ENCODE data around the gene MIAT.
"Not testable (repeated sequence)": the region's sequence is repeated elsewhere in the genome, so short reads cannot be mapped to it uniquely, and the experiment has no call there.

The MIAT gene

DNA sequence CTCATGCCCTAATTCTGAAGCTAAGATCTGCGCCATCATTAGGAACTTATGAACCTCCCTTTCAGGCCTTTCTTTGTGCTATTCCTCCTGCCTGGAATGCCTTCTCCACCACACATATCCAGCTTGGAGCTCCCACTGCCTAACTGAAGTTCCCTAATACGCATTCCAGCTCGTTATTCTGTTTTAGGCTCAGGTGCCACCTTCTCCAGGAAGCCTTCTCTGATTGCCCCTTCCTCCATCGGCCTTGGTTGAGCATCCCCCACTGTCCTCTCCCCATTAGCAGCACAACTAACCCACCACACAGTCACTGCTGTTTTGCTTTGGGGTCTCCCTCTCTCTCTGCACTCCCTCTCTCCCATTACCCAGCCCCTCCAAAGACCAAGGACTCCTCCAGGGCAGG is 44.7 kb upstream of the MIAT start:
- TF ChIP-seq, protein P1, sequence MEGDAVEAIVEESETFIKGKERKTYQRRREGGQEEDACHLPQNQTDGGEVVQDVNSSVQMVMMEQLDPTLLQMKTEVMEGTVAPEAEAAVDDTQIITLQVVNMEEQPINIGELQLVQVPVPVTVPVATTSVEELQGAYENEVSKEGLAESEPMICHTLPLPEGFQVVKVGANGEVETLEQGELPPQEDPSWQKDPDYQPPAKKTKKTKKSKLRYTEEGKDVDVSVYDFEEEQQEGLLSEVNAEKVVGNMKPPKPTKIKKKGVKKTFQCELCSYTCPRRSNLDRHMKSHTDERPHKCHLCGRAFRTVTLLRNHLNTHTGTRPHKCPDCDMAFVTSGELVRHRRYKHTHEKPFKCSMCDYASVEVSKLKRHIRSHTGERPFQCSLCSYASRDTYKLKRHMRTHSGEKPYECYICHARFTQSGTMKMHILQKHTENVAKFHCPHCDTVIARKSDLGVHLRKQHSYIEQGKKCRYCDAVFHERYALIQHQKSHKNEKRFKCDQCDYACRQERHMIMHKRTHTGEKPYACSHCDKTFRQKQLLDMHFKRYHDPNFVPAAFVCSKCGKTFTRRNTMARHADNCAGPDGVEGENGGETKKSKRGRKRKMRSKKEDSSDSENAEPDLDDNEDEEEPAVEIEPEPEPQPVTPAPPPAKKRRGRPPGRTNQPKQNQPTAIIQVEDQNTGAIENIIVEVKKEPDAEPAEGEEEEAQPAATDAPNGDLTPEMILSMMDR (IDR thresholded peaks at IDR 0.05; ENCODE audit: low read depth, low read length), result no peak
- no peak for DNase-seq
- H3K27me3 ChIP-seq (ENCODE audit: insufficient read depth, low read depth, severe bottlenecking), result no peaks in the 10 kb centered on the region
- no peaks in the 10 kb centered on the region for H3K9me3 ChIP-seq (ENCODE audit: severe bottlenecking)
- no peak overlapping the region for H3K4me3 ChIP-seq (ENCODE audit: low read depth, low read length)
- no peak overlapping the region for H3K27ac ChIP-seq
- no peaks in the 10 kb centered on the region for H3K36me3 ChIP-seq

DNA sequence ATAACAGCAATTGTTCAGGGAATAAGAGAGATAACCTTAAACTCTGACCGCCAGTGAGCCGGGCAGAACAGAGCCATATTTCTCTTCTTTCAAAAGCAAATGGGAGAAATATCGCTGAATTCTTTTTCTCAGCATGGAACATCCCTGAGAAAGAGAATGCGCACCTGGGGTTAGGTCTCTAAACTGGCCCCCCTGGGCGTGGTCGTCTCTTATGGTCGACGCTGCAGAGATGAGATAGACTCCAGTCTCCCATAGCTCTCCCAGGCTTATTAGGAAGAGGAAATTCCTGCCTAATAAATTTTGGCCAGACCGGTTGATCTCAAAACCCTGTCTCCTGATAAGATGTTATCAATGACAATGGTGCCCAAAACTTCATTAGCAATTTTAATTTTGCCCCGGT is 43.6 kb upstream of the MIAT start:
- H3K36me3 ChIP-seq; H3K9me3 ChIP-seq (ENCODE audit: severe bottlenecking); H3K27me3 ChIP-seq (ENCODE audit: insufficient read depth, low read depth, severe bottlenecking); H3K4me3 ChIP-seq (ENCODE audit: low read depth, low read length); H3K27ac ChIP-seq; DNase-seq: not testable (repeated sequence)

DNA sequence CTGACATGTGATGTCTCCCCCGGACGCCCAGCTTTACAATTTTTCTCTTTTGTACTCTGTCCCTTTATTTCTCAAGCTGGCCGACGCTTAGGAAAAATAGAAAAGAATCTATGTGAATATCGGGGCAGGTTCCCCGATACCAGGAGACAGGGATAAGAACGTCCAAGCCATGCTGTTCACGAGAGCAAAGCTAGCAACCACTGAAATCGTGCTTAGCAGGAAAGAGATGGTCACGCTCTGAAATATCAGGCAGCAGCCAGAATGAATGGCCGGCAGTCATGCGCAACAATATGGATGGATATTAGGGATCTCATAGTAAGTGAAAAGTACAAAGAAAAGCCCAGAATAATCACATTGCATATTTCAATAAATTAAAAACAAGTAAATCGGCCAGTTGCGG is 43.1 kb upstream of the MIAT start:
- TF ChIP-seq, protein P1 (IDR thresholded peaks at IDR 0.05; ENCODE audit: low read depth, low read length), result no peak
- no peaks in the 10 kb centered on the region for H3K36me3 ChIP-seq
- DNase-seq, result no peak
- H3K9me3 ChIP-seq (ENCODE audit: severe bottlenecking), result no peaks in the 10 kb centered on the region
- no peak overlapping the region for H3K4me3 ChIP-seq (ENCODE audit: low read depth, low read length)
- H3K27me3 ChIP-seq (ENCODE audit: insufficient read depth, low read depth, severe bottlenecking), result no peaks in the 10 kb centered on the region
- H3K27ac ChIP-seq, result no peak overlapping the region

DNA sequence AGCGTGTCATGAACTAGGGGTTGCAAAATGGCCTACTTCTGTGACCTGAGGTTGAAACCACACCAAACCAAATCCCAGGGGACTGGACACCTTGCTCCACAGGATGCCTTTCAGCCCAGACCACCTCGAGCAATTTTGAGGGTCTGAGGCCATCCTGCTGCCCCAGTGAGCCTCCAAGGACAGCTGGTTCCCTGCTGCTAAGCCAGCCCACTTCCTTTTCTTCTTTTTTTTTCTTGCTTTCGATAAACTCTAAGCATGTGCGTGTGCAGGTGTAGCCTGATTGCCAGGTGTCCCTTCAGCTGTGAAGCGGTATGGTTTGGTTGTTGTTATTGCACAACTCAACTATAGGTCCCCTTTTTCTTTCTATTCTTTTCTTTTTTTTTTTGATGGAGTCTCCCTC is 42.2 kb upstream of the MIAT start:
- Histone ChIP-seq H3K36me3 (no peaks in the 10 kb centered on the region), H3K4me3 (ENCODE audit: low read depth, low read length) (no peak overlapping the region), H3K27ac (no peak overlapping the region), H3K9me3 (ENCODE audit: severe bottlenecking) (no peaks in the 10 kb centered on the region), H3K27me3 (ENCODE audit: insufficient read depth, low read depth, severe bottlenecking) (no peaks in the 10 kb centered on the region)
- DNase-seq, result no peak
- TF ChIP-seq, protein P1 (IDR thresholded peaks at IDR 0.05; ENCODE audit: low read depth, low read length), result no peak

DNA sequence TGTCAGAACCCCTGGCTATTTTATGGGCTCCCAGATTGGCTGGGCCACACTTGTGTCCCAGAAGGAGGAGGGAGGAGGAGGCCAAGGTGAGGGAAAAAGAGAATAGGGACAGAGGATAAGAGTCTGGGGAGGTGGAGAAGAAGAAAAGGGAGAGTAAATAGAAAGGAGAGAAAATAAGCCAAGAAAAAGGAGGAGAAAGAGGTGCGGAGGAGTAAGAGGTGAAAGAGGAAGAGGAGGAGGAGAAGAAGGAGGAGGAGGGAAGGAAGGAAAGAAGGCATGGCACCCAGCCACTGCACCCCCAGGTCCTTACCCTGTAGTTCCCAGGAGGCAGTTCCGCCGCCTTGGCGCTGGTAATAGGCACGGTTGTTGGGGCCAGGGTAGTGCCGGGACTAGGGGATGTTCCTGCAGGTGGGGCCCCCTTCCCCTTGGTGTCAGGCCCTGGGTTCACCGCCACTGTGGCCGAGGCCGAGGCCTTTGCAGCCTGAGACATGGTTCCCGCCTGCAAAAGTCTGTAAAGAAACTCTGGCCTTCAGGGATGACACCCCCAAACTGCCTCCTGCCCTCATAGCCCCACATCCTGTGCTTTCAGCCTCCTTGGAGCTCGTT is 41.5 kb upstream of the MIAT start:
- Histone ChIP-seq H3K27ac (no peak overlapping the region), H3K4me3 (ENCODE audit: low read depth, low read length) (no peak overlapping the region)
- TF ChIP-seq, protein P1 (IDR thresholded peaks at IDR 0.05; ENCODE audit: low read depth, low read length), result no peak

DNA sequence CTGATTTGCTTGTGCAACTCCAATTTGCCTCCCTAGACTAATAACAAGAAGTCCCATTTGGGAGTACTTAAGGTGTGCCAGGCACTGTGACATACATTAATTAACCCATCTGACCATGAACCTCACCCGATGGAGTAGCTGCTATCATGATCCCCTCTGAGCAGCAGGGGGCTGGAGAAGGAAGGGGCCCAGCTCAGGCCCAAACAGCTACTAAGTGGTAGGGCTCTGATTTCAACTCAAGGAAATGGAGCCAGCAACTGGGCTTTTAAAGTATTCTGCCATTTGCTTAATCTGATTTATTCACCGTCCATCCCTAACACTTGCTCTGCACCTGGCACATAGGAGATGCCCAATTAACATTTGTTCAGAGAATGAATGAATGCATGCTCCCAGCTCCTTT is 40.7 kb upstream of the MIAT start:
- no peak for DNase-seq
- no peaks in the 10 kb centered on the region for H3K36me3 ChIP-seq
- no peak overlapping the region for H3K4me3 ChIP-seq (ENCODE audit: low read depth, low read length)
- H3K27me3 ChIP-seq (ENCODE audit: insufficient read depth, low read depth, severe bottlenecking), result no peaks in the 10 kb centered on the region
- H3K27ac ChIP-seq, result no peak overlapping the region
- no peaks in the 10 kb centered on the region for H3K9me3 ChIP-seq (ENCODE audit: severe bottlenecking)
- TF ChIP-seq, protein P1 (IDR thresholded peaks at IDR 0.05; ENCODE audit: low read depth, low read length), result no peak

More for the DNA sequence above, 41.5 kb upstream of the MIAT start:
- DNase-seq, result no peak
- Histone ChIP-seq H3K9me3 (ENCODE audit: severe bottlenecking) (no peaks in the 10 kb centered on the region), H3K36me3 (no peaks in the 10 kb centered on the region), H3K27me3 (ENCODE audit: insufficient read depth, low read depth, severe bottlenecking) (no peaks in the 10 kb centered on the region)

Measured in WERI-Rb-1 (cell line).